A549 (cell line): ENCODE results near the gene ZNF385B. TPM values are rescaled to one million over a fixed set of nuclear protein-coding genes. Genes with fewer than 3 reads are reported as not detected.

Experiments used
- ATAC-seq, 2 experiments: fragments of 200-7000 bp in 1 of 2; fragments of >200 bp in 1 of 2; cut with Nextera tagmentation in 1 of 2; cut with Tn5 transposase in 1 of 2; 3 replicates each; pipeline versions ENCODE4 v1.8.0 to v1.9.1; 2018 to 2020; ENCODE audit warnings: mild to moderate bottlenecking in 1 of 2, moderate library complexity in 1 of 2
- CTCF ChIA-PET: fragments of 300-600 bp; sonication (Branson Sonifier 250); formaldehyde crosslinking; extraction: SDS; loops from one replicate; lab custom pipeline; 2021; ENCODE audit warnings: antibody characterized with exemption, inconsistent platforms; lab: Yijun Ruan, JAX
- POLR2A ChIA-PET: fragments of 350-600 bp; formaldehyde crosslinking; extraction: SDS; loops from one replicate; lab custom pipeline; 2021; ENCODE audit warnings: antibody characterized with exemption, inconsistent platforms; lab: Yijun Ruan, JAX
- DNase-seq, 2 experiments: peaks; one replicate each; pipeline versions ENCODE4 v3.0.0 to v3.0.0-alpha.2; 2011 to 2016; ENCODE audit warnings: low read depth in 1 of 2, low spot score in 1 of 2
- FAIRE-seq: peaks from 2 replicates; lab custom pipeline; 2011; peaks lifted over from hg19 to GRCh38; lab: Jason Lieb, UNC
- H3K27ac ChIP-seq, 2 experiments: fragments of >200 bp; sonication (Bioruptor Twin); formaldehyde crosslinking; 3 replicates each; pipeline ENCODE4 v1.5.1; 2016 to 2017
- H3K4me1 ChIP-seq: fragments of >200 bp; sonication (Bioruptor Twin); formaldehyde crosslinking; 3 replicates; pipeline ENCODE4 v1.6.1; 2016
- H3K4me2 ChIP-seq: fragments of >200 bp; sonication (Bioruptor Twin); formaldehyde crosslinking; 3 replicates; pipeline ENCODE4 v1.6.1; 2016
- H3K4me3 ChIP-seq: fragments of >200 bp; sonication (Bioruptor Twin); formaldehyde crosslinking; 3 replicates; pipeline ENCODE4 v1.5.1; 2016
- H3K9me3 ChIP-seq: fragments of >200 bp; sonication (Bioruptor Twin); formaldehyde crosslinking; 3 replicates; pipeline ENCODE4 v1.6.1; 2016
- BCL3 ChIP-seq: fragments of >200 bp; sonication (Bioruptor Twin); formaldehyde crosslinking; IDR thresholded peaks from 3 replicates; pipeline ENCODE4 v1.6.1; 2016
- CHD4 ChIP-seq: fragments of 200-600 bp; sonication (generic); IDR thresholded peaks from 2 replicates; pipeline ENCODE4 v1.6.1; 2016; ENCODE audit warnings: antibody characterized with exemption, mild to moderate bottlenecking, borderline replicate concordance
- EHMT2 ChIP-seq: fragments of 200-600 bp; sonication (generic); IDR thresholded peaks from 2 replicates; pipeline ENCODE4 v1.6.1; 2016; ENCODE audit warnings: antibody characterized with exemption, low read depth, mild to moderate bottlenecking, moderate library complexity
- FOSL2 ChIP-seq, 2 experiments: fragments of 450-650 bp in 1 of 2; fragments of >200 bp in 1 of 2; sonication (Bioruptor Twin) in 1 of 2; formaldehyde crosslinking; IDR thresholded peaks; 2 replicates each; pipeline versions ENCODE4 v1.5.0 to v1.6.1; 2016 to 2020; ENCODE audit warnings: mild to moderate bottlenecking in 1 of 2, moderate library complexity in 1 of 2
- GATA3 ChIP-seq: IDR thresholded peaks from 2 replicates; pipeline ENCODE4 v1.6.1; 2012; ENCODE audit warnings: borderline replicate concordance
- HDAC2 ChIP-seq: fragments of 200-600 bp; sonication (generic); IDR thresholded peaks from 2 replicates; pipeline ENCODE4 v1.6.1; 2016
- HES2 ChIP-seq: fragments of >200 bp; sonication (Bioruptor Twin); formaldehyde crosslinking; IDR thresholded peaks from 2 replicates; pipeline ENCODE4 v1.6.1; 2016
- HMGXB4 ChIP-seq: fragments of 250-450 bp; sonication (Bioruptor Pico); IDR thresholded peaks from 2 replicates; pipeline ENCODE4 v1.5.0; 2021; ENCODE audit warnings: mild to moderate bottlenecking, moderate library complexity, borderline replicate concordance
- HOXA7 ChIP-seq: fragments of 250-450 bp; sonication (Bioruptor Pico); IDR thresholded peaks from 2 replicates; pipeline ENCODE4 v1.5.0; 2020; ENCODE audit warnings: mild to moderate bottlenecking, moderate library complexity
- HOXB5 ChIP-seq: fragments of 250-450 bp; sonication (Bioruptor Pico); IDR thresholded peaks from 2 replicates; pipeline ENCODE4 v1.5.0; 2020; ENCODE audit warnings: mild to moderate bottlenecking, moderate library complexity
- JUN ChIP-seq, 2 experiments: fragments of >200 bp; sonication (Bioruptor Twin); formaldehyde crosslinking; IDR thresholded peaks; 2 replicates in 1 of 2; 3 replicates in 1 of 2; pipeline ENCODE4 v1.6.1; 2016 to 2017
- MAX ChIP-seq: IDR thresholded peaks from 2 replicates; pipeline ENCODE4 v1.6.1; 2012
- MYC ChIP-seq: IDR thresholded peaks from 2 replicates; pipeline ENCODE4 v1.6.1; 2012; ENCODE audit warnings: mild to moderate bottlenecking, inconsistent platforms, low read length, improper control_type of control experiment, borderline replicate concordance
- PHF8 ChIP-seq: fragments of 200-600 bp; sonication (generic); IDR thresholded peaks from 2 replicates; pipeline ENCODE4 v1.6.1; 2016; ENCODE audit warnings: low read depth, mild to moderate bottlenecking, antibody characterized with exemption, moderate library complexity, borderline replicate concordance
- POLR2A ChIP-seq: IDR thresholded peaks from 2 replicates; pipeline ENCODE4 v1.6.1; 2012; ENCODE audit warnings: mild to moderate bottlenecking, low read length
- RARB ChIP-seq: fragments of 250-450 bp; sonication (Bioruptor Pico); IDR thresholded peaks from 2 replicates; pipeline ENCODE4 v1.8.0; 2021; ENCODE audit warnings: mild to moderate bottlenecking, moderate library complexity
- RCOR1 ChIP-seq: fragments of 150-350 bp; IDR thresholded peaks from 2 replicates; pipeline ENCODE4 v1.6.1; 2014; ENCODE audit warnings: antibody characterized with exemption, low read length, low read depth
- SREBF2 ChIP-seq: fragments of 450-650 bp; IDR thresholded peaks from 2 replicates; pipeline ENCODE4 v1.6.1; 2014; ENCODE audit warnings: mild to moderate bottlenecking, moderate library complexity
- TP53 ChIP-seq: fragments of 250-450 bp; sonication (Bioruptor Pico); IDR thresholded peaks from 2 replicates; pipeline ENCODE4 v1.5.0; 2021; ENCODE audit warnings: mild to moderate bottlenecking, moderate library complexity
- ZC3H11A ChIP-seq: fragments of 450-650 bp; IDR thresholded peaks from 2 replicates; pipeline ENCODE4 v1.6.1; 2014; ENCODE audit warnings: antibody characterized with exemption, mild to moderate bottlenecking
- ZFP36 ChIP-seq: fragments of 450-650 bp; IDR thresholded peaks from 2 replicates; pipeline ENCODE4 v1.6.1; 2014; ENCODE audit warnings: borderline replicate concordance; ENCODE audit not compliant: partially characterized antibody
- ZNF302 ChIP-seq: fragments of 250-450 bp; sonication (Bioruptor Pico); IDR thresholded peaks from 2 replicates; pipeline ENCODE4 v1.9.0; 2021; ENCODE audit warnings: inconsistent platforms, mild to moderate bottlenecking, moderate library complexity
- WGBS: methylation state at CpG from one replicate; pipeline ENCODE4 v1.1.6; 2017; ENCODE audit errors: missing lambda C conversion rate; 5-methylcytosine and 5-hydroxymethylcytosine counted together
- polyA plus RNA-seq, 4 experiments: library from polyadenylated mRNA; depleted of rRNA in 3 of 4; stranded (reverse); fragments of >200 nt; fragmentation: RNase III in 1 of 4; extraction: RNeasy Plus Mini Kit Qiagen cat#74134 plus additional on column Dnase treatment in 1 of 4; gene quantifications; 2 replicates in 3 of 4; 3 replicates in 1 of 4; pipeline ENCODE4 v1.2.3, GENCODE V29; 2011 to 2017

The ZNF385B gene
- polyA plus RNA-seq, 2 of the 4 experiments (the other 2 are of a cell fraction) = not detected

- FAIRE-seq = no peak
- TF ChIP-seq TP53 = no peak
- TF ChIP-seq FOSL2 (IDR thresholded peaks at IDR 0.05) = no peak
- no peak for TF ChIP-seq FOSL2 (CRISPR knock-in tag; IDR thresholded peaks at IDR 0.05)
- TF ChIP-seq JUN (IDR thresholded peaks at IDR 0.05) = no peak
- TF ChIP-seq HOXB5 (CRISPR knock-in tag) = no peak
- TF ChIP-seq ZNF302 = no peak
- TF ChIP-seq EHMT2 = no peak
- TF ChIP-seq ZC3H11A = no peak
- no peak for TF ChIP-seq MAX
- TF ChIP-seq HOXA7 = no peak
- no peak for TF ChIP-seq RCOR1
- TF ChIP-seq BCL3 = no peak
- TF ChIP-seq CHD4 = no peak
- TF ChIP-seq HDAC2 = no peak
- TF ChIP-seq MYC = no peak
- TF ChIP-seq GATA3 = no peak
- TF ChIP-seq RARB = no peak
- TF ChIP-seq SREBF2 = no peak
- TF ChIP-seq HES2 = no peak
- ChIA-PET CTCF (interaction anchor here (0.7 kb wide), 1 partner anchor 11 kb away, joined by 3 read pairs; no protein-coding TSS in a partner anchor), POLR2A (no interaction called here)
- ATAC-seq = no peak
- H3K4me3 ChIP-seq = no peak overlapping the region
- no peak overlapping the region for H3K4me2 ChIP-seq
- DNase-seq = no peak
- no peaks in the 10 kb centered on the region for H3K4me1 ChIP-seq
- H3K9me3 ChIP-seq = no peaks in the 10 kb centered on the region
- 31% methylated on average over 3 of the region's 3 CpGs for WGBS
- no peak overlapping the region for H3K27ac ChIP-seq
Measured at GRCh38 chr2:179790235-179791217, 70.9 kb downstream of the ZNF385B start.

- no peaks in the 10 kb centered on the region for H3K9me3 ChIP-seq
- H3K27ac ChIP-seq = no peak overlapping the region
- no peak overlapping the region for H3K4me2 ChIP-seq
- DNase-seq = no peak
- H3K4me3 ChIP-seq = no peak overlapping the region
- no peak for ATAC-seq
- WGBS = 48% methylated on average over 3 of the region's 3 CpGs
- H3K4me1 ChIP-seq = no peaks in the 10 kb centered on the region
- CTCF ChIA-PET = no interaction called here
- TF ChIP-seq PHF8 = no peak
- TF ChIP-seq POLR2A = no peak
- no peak for TF ChIP-seq ZFP36
- no peak for TF ChIP-seq HMGXB4 (CRISPR knock-in tag)
- TF ChIP-seq BCL3 = no peak
- TF ChIP-seq, all 56 proteins: peak for 0
- POLR2A ChIA-PET = no interaction called here
- FAIRE-seq = no peak
Measured at GRCh38 chr2:179788104-179788503, 73.3 kb downstream of the ZNF385B start.
